Measurements from ENCODE around the gene RHEX.
"Not testable (repeated sequence)": the region's sequence is repeated elsewhere in the genome, so short reads cannot be mapped to it uniquely, and the experiment has no call there.

The RHEX gene

DNA sequence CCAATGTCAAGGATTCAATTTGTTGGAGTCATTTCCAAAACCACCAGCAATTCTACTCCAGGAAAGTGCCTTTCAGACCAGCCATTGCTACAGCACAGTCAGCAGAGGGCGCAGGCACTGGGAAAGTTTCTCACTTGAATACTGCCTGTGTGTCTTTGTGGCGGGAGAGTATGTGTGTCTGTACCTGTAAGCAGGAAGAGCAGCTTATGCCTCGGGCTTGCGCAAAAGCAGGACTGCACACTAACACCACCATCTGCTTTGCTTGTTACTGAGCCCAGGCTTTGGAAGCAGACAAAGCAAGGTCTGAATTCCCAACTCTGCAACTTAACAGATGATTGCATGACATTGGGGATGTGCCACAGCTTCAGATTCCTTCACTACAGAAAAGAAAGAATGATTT lies 22.3 kb upstream of the RHEX start:
- DNase-seq = peak; percentile 91

DNA sequence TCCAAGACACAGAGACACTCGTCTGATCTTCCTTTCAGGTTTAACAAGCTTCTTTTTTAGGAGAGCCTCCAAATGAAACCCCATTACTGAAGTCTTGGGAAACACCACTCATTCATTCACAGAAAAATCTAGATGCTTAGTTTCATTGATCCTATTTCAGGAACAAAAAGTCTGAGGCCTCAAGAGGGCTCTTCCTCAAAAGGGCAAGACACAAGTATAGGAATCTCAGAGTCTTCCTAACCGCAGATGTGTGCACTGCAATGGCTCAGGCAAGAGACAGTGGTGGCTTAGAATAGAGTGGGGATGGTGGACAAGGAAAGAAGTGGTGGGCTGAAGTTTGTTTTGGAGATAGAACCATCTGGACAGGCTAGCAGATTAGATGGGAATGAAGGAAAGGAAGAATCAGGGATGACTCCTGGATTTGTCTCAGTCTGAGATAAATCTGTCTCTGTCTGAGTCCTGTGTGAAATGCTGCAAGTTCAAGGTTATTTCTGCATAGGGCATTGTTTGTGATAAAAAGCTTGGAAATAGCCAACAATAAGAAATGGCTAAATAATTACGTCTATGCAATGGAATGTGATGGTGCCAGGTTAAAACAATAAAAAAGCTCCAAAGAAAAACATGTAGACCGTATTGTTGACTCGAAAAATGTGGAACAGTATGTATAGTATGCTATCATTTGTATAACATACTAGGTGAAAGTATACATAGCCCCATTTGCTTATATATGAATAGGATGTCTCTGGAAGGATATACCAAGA lies 20.4 kb upstream of the RHEX start:
- no peak for DNase-seq

DNA sequence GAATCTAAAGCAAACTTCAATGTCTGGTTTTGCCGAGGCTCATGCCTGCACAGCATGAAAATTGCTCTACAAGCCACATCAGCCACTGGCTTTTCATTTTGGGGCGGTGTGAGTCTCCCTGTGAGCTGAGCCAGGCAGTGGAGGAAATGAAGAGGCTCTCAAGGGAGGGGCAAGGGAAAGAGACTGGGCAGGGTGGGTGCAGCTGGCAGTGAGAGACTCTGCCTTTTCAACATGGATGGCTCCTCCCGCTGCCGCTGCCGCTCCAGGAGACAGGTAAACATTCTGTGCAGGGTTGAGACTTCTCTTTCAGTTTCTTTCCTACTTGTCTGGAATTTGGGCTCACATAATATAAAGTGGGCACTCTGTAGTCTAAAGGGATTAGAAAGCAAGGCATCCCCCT lies 17.9 kb upstream of the RHEX start:
- DNase-seq = no peak

DNA sequence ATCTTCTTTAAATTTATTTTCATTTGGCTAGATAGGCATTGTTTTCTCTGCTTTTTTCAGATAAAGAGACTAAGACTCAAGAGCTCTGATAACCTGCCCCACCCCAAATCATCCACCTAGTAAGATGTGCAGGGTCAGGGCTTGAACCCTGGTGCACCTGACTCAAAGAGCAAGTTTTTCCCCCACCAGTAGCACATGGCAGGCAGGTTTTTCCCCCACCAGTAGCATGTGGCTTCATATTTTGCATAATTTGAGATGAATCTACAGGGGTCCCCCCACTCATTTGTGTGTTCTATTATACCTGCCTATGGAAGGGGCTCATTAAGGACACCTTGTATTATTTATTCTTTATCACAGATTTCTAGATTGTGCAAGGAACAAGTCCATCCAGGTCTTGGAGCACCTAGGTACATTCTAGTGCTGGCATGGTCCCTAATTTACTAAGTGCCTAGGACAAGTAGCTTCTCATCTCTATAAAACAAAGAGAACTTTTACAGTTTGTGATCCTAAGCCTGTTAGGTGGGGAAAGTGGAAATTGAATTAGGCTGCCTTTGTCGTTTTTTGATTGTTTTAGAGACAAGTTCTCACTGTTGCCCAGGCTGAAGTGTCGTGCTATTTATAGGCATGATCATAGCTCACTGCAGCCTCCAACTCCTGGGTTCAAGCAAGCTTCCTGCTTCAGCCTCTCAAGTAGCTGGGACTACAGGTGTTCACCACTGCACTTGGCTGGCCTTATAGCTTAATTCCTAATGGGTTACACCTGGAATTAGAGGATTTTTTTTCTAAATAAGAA lies 16.1 kb upstream of the RHEX start:
- no peak for DNase-seq

DNA sequence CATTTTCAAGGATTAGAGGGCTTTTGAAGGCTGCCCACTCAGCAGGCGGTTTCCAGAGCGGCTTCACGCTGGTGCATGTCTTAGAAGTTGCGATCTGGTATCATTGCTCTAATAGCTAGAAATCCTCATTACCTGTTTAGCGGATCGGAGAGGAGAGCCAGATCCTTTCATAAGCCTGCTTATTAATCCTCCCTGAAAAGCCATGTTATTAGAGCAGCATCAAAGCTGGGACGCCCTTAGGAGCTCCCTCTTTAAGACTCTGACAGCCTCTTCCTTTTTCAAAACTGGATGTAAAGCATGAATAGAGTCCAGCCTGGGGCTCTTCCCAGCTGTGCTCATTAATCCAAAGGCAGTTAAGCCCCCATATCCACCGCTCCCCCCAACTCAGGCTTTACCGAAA lies 15.4 kb upstream of the RHEX start:
- DNase-seq = no peak

DNA sequence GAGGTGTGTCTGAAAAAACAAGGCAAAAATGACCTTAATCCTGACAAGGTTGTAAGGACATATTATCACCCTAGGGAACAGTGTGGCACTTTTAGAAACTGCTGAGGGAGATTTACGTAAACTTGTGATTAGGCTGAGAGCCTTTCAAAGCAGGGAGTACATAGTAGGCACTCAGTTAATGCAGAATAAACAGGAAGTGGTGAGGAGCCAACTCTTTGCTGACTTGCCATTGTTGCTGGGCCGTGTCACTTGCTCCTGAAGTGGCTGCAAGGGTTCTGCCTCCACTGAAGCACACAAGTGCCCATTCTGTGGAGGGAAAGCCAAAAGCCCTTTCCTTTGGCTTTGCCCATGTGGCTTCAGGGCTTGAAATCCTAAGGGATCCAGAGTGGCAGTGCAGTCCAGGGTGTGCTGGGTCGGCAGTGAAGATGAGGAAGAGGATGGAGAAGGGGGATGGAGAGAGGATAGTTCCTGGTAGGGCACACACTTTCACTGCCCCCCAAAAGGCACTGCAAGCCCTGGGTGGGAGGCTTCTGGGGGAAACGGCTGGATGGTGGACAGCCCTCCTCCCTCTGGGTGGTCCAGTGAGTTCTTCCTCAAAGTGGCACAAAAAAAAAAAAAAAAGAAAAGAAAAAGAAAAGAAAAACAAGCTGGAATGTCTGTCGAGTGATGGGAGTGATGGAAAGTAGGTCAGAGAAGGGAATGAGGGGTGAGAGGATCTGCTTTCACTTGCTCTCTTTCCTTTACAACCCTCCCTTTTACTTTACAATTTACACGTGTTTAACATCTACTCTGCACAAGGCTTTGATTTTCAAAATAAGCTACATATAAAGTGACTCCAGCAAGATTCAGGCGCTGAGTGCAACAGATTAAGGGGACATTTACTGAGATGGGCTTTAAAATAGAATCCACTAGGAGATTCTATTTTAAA lies 13.7 kb upstream of the RHEX start:
- no peak for DNase-seq

DNA sequence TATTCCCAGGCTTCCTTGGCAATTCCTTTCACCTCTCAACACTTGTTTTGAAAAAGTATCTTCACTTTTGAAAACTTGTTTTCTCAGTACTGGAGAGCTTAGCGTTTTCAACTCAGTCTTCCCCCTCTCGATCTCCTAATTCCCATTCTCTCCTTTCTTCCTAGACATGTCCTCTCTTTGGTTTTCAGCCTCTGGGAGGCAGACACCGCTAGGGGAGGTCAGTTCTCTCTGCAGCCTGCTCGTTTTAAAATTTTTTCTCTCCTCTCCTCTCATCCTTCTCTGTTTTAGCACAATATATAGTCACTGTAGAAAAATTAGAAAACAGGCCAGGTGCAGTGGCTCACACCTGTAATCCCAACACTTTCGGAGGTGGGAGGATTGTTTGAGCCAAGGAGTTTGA lies 12.6 kb upstream of the RHEX start:
- no peak for DNase-seq

DNA sequence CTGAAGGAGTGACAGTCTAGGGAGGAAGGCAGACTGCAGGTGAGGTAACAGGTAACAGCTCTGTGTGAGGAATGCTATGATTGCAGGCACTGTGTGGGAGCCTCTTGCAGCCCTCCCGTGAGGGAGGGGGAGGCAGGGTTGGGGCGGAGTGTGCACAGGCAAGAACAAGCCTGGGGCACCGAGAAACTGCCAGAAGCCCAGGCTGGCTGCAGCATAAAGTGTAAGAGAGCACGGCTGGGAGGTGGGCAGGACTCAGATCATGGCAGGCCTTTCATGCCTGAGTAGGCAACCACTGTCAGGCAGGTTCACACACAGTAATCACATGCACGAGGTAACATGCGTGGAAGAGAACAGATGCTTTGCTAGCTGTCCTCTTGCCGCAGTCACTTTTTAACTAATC lies 11.3 kb upstream of the RHEX start:
- DNase-seq = peak; percentile 53

DNA sequence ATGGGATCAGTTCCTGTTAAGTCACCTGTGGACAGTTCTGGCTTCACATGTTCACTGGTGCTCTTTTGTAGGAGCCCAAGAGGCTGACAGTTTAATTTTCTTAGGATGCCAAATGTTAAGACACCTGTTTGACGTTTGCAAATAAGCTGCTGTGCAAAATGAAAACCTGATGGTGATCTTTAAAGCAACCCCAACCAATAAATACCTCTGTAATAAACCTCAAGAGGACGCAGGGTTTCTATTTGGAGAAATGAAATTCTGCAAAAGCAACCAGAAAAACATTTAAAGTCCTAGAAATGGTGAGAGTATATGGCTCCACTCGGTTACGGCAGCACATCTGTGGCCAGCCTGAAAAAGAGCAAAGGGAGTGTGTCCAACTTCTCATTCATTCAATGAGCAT lies 5.7 kb upstream of the RHEX start:
- DNase-seq = no peak

DNA sequence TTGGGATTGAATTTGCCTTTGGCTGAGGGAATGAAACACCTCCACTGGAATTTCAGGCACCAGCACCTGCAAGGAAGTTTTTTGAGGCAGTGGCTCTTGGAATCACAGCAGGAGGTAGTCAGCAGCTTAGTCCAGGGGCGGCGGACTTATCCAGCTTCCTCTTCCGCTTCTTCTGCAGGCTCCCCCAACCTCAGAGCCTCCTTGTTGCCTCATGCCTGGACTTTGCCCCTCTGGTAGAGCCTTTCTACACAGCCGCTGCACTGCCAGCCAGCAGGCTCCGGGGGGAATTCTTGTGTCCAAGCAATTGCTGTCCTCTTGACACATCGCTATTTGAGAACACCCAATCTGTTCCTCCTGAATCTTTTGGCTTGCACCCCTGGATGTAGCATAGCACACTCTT lies 4.4 kb upstream of the RHEX start:
- DNase-seq = peak; percentile 35

DNA sequence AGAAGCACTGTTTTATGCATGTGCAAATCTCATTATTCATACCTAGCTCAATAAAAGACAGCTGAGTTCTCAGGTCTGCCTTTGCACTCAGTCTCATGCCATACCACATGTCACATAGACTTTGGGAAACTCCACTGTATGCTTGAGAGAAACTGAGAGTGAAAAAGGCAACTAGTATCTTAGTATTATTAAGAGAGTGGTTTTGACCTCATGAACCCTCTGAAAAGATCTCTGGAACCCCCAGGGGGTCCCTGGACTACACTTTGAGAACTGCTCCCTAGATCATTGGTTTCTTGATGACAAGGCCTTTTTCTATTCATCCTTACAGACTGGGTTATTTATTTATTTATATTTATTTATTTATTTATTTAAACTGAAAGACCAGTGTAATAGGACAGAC lies 3.7 kb upstream of the RHEX start:
- no peak for DNase-seq

DNA sequence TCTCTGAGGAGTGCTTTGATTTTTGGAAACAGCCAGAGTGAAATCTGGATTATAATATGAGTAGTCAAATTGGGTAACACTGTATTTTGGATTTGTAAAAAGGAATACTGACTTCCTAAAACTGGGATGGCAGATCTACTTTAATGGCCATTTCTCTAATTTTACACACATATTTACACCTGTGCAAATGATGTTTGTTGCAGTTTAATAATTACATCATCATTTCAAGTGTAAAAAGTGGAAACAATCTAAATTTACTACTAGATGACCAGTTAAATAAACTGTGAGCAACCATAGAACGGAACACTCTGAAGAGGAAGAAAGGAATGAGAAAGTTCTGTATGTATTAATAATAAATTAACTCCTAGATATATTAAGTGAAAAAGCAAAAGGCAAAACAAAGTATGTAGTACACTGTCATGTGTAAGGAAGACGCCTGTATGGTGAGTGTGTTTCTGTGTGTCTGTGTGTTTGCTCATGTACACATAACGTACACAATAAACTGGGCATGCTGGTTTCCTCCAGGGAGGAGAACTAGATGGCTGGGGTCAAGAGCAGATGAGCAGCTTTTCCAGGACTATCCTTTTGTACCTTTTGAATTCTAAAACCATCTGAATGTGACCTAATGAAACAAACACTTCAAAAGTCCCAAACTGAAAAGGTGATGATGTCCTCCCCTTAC lies 2.9 kb upstream of the RHEX start:
- no peak for DNase-seq

DNA sequence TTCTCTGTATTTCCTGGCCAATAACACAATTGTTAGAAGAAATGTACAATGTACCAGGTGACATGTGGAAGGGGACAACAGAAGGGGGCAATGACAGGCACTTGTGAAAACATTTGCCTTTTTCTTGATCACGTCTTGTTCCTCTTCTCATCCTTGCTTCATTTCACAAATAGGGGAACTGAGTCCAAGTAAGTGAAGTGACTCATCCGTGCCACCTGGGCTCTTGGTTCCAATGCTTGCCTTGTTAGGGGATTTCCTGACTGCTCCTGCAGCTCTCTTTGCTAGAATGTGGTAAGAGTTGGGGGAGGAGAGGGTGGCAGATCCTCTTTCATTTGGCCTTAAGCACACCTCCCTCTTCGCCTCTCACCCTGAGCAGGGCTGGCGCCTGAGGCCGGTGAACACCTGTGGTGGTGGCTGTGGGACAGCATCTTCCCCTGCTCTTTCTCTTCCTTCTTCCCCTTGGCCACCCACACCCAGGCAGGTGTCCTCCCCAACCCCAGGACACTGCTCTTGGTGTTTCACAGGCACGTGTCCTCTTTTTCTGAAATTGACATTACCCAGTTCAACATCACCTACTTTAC lies 2.2 kb upstream of the RHEX start:
- DNase-seq = peak; percentile 83

DNA sequence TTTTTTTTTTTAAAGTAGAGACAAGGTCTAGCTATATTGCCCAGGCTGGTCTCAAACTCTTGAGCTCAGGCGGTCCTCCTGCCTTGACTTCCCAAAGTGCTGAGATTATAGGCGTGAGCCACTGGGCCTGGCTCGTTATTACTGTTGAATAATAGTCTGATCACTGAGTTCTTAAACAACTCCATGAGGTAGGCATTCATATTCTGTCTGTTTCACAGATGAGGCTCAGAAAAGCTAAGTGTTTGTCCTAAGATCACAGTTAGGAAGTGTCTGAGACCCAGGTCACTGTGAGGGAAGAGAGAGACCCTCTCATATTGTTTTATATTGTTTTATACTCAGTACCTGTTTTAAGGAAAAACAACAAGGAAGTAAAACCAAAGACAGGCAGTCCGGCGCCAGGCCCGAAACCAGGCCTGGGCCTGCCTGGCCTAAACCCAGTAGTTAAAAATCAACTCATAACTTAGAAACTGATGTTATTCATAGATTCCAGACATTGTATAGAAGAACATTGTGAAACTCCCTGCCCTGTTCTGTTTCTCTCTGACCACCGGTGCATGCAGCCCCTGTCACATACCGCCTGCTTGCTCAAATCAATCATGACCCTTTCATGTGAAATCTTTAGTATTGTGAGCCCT lies 625 bp upstream of the RHEX start:
- DNase-seq = not testable (repeated sequence)

DNA sequence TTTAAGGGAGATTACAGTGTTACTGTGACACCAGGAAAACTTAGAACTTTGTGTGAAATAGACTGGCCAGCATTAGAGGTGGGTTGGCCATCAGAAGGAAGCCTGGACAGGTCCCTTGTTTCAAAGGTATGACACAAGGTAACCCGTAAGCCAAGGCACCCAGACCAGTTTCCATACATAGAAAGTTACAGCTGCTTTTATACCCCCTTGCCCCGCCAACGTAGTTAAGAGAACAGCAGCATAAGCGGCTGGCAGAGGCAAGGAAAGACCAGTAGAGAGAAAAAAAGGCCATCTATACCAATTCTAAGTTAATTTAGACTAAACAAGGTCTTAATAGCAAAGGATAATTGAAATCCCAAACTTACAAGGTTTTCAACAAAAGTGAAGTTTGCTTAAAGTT lies 643 bp downstream of the RHEX start:
- peak; percentile 60 for DNase-seq

DNA sequence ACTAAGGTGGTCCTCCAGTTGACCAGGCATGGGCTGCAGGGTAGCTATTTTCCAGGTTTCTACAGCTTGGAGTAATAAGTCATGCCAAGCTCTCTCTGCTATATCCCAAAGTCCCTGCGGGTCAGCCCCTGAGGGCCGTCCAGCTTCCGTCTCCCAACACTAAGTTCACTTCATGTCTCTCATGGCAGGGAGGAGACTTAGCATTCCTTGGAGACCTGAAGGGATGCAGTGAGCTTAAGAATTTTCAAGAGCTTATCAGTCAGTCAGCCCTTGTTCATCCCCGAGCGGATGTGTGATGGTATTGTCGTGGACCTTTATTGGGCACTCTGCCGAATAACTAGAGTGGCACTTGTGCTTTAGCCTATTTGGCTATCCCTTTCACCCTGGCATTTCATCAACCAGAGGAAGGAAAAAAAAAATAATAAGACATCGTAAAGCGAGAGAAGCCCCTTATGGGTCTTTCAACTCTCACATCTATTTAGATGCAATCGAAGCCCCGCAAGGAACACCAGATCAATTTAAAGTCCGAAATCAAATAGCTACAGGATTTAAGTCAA lies 2.2 kb downstream of the RHEX start:
- peak; percentile 51 for DNase-seq

DNA sequence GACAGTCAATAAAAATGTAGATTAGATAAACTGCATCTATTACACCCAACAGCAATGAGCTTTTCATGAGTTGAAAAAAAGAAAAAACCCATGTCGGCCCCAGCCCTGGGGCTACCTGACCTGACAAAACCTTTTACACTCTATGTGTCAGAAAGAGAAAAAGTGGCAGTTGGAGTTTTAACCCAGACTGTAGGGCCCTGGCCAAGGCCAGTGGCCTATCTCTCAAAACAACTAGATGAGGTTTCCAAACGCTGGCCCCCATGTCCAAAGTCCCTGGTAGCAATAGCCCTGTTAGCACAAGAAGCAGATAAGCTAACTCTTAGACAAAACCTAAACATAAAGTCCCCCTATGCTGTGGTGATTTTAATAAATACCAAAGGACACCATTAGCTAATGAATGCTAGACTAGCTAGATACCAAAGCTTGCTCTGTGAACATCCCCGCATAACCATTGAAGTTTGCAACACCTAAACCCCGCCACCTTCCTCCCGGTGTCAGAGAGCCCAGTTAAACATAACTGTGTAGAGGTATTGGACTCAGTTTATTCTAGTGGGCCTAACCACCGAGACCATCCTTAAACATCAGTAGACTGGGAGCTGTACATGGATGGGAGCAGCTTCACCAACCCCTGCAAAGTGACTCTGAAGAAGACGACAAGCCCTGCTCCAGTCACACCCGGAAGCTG lies 2.8 kb downstream of the RHEX start:
- not testable (repeated sequence) for DNase-seq

DNA sequence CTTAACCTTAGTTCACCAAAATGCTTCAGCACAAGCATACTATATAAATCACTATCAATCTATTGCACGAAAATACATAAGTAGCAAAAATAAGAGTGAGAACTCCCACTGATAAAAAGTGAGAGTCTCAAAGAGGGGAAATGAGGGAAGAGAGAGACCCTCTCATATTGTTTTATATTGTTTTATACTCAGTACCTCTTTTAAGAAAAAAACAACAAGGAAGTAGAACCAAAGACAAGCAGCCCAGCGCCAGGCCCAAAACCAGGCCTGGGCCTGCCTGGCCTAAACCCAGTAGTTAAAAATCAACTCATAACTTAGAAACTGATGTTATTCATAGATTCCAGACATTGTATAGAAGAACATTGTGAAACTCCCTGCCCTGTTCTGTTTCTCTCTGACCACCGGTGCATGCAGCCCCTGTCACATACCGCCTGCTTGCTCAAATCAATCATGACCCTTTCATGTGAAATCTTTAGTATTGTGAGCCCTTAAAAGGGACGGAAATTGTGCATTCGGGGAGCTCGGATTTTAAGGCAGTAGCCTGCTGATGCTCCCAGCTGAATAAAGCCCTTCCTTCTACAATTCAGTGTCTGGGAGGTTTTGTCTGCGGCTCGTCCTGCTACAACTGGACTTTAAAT lies 5.4 kb downstream of the RHEX start:
- peak; percentile 33 for DNase-seq

DNA sequence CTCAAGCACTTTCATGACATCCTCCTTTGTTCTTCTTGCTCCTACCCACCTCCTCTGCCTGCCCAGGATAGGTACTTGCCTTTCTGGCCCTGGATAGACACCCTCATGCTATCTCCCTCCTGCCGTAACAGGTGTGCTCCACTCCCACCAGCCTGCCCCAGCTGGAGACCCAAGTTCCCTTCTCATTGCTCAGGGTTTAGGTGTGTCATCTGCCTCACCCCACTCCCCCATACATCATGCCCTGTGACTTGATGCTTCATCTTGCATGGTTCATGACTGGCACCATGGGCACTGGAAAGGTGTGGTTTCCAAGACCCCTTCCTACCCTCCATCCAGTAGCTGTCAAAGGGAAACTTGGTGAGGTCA lies 5.9 kb downstream of the RHEX start:
- DNase-seq = peak; percentile 42

DNA sequence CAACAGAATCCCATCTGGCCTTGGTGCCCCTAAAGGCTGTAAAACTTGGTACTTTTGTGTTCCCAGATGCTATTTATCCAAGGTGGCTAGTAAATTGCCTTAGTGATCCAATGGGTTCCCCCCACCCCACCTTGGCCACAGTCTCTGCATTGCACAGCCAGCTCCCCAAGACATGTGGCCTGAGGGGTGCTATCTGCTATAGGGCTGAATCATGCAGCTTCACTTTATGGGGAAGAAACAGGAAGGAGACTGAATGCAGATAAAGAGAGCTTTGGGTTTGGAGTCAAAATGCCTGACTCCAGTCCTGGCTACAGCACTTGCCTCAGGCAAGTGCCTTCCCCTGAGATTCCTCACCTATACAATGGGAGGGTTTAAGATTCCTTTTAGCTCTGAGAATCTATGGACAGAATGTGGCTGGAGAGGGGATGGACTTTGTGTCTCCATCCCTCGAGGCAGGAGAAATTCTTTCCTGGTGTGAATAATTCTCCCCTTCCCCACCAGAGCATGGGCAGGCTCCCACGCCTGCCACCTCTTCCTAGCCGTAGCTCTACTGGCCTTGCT lies 6.5 kb downstream of the RHEX start:
- no peak for DNase-seq

All from kidney glomerular epithelial cell (primary cell).